K562 (cell line): ENCODE measurements around the gene PRKCE.

Experiments
- HDAC6 ChIP-seq: IDR thresholded peaks from 2 replicates; pipeline ENCODE4 v1.6.1; 2012; ENCODE audit warnings: low read depth, mild to moderate bottlenecking, control low read depth, inconsistent platforms, low read length, moderate library complexity
- RAD21 ChIP-seq, 2 experiments: fragments of 250-450 bp in 1 of 2; fragments of 450-650 bp in 1 of 2; sonication (Bioruptor Pico) in 1 of 2; formaldehyde crosslinking in 1 of 2; IDR thresholded peaks in 1 of 2; conservative IDR thresholded peaks in 1 of 2; 2 replicates each; pipeline versions ENCODE4 v1.4.0 to v1.8.0; 2020 to 2022; ENCODE audit warnings: mild to moderate bottlenecking in 2 of 2, moderate library complexity in 1 of 2
- SNRNP70 ChIP-seq: fragments of 200-400 bp; formaldehyde crosslinking; optimal IDR thresholded peaks from 2 replicates; pipeline ENCODE3; 2017; ENCODE audit warnings: low read depth, low read length
- ZBTB7A ChIP-seq: IDR thresholded peaks from 2 replicates; pipeline ENCODE4 v1.6.1; 2011; ENCODE audit warnings: low read depth, mild to moderate bottlenecking, low read length, moderate library complexity, borderline replicate concordance; ENCODE audit not compliant: control insufficient read depth

DNA sequence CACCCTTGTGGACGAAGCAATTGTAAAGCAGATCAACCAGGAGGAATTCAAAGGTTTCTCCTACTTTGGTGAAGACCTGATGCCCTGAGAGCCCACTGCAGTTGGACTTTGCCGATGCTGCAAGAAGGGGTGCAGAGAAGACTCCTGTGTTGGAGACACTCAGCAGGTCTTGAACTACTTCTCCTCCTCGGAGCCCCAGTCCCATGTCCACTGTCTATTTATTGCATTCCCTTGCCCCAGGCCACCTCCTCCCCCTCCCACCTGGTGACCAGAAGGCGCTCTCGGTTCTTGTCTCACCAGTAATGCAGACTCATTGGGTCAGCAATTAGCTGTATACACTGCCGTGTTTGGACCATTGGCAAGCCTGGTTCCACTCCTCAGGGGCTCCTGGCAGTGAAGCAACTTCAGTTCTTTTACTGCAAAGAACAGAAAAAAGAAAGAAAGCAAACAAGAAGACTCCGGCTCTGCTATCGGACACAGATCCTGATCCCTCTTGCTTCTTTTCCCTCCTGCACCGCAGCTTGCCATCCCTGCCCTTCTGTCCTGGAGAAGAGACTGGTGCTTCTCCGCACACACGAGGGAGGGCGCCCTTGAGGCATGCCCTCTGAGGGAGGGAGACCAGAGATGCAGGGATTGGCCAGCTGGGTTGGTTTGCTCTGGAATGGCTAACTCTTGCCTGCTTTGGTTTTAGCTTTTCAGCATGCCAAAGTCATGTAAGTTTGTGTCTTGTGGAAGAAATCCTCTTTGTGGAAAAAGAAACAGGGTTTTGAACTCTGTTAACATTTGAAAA is 533.5 kb downstream of the PRKCE start:
- TF ChIP-seq ZBTB7A (no peak), RAD21 (CRISPR knock-in tag; conservative IDR thresholded peaks at IDR 0.05 in 1 of 2, IDR thresholded peaks at IDR 0.05 in 1 of 2) (peak in 1 of 2 experiments; percentile 64; a peak in 3 of 4 replicates), SNRNP70 (no peak), HDAC6 (no peak)
